H1 (cell line): ENCODE measurements around the gene GPC3. TPM values are rescaled to one million over a fixed set of nuclear protein-coding genes. Genes with fewer than 3 reads are reported as not detected.

Experiments used
- CTCF ChIA-PET: fragments of 300-600 bp; sonication (Branson Sonifier 250); formaldehyde crosslinking; loops from one replicate; lab custom pipeline; 2021; ENCODE audit not compliant: partially characterized antibody; lab: Charles Lee
- POLR2A ChIA-PET: fragments of 300-600 bp; sonication (Branson Sonifier 250); formaldehyde crosslinking; loops from one replicate; lab custom pipeline; 2021; ENCODE audit warnings: inconsistent platforms; ENCODE audit not compliant: partially characterized antibody; lab: Charles Lee
- DNase-seq, 2 experiments: peaks; one replicate each; pipeline versions ENCODE4 v3.0.0 to v3.0.0-alpha.2; 2010 to 2022; ENCODE audit warnings: low spot score in 2 of 2, low read depth in 1 of 2, mixed read lengths in 1 of 2
- FAIRE-seq: peaks from 2 replicates; lab custom pipeline; 2011; peaks lifted over from hg19 to GRCh38; lab: Jason Lieb, UNC
- H2AFZ ChIP-seq: 2 replicates; pipeline ENCODE4 v1.8.1; 2012; ENCODE audit warnings: low read length, inconsistent platforms
- H2AK5ac ChIP-seq: 2 replicates; pipeline ENCODE4 v1.6.1; 2013; ENCODE audit warnings: low read depth, low read length
- H2BK120ac ChIP-seq: replicated peaks from 2 replicates; pipeline ENCODE3; 2013; ENCODE audit warnings: low read depth, low read length, inconsistent platforms
- H2BK12ac ChIP-seq: 2 replicates; pipeline ENCODE4 v1.6.1; 2013; ENCODE audit warnings: low read depth, low read length
- H2BK15ac ChIP-seq: 2 replicates; pipeline ENCODE4 v1.6.1; 2013; ENCODE audit warnings: low read length
- H2BK20ac ChIP-seq: 2 replicates; pipeline ENCODE4 v1.6.1; 2013; ENCODE audit warnings: low read length
- H2BK5ac ChIP-seq: 2 replicates; pipeline ENCODE4 v1.6.1; 2013; ENCODE audit warnings: low read depth, low read length
- H3K14ac ChIP-seq: 2 replicates; pipeline ENCODE4 v1.6.1; 2013; ENCODE audit warnings: inconsistent platforms; ENCODE audit not compliant: insufficient read length
- H3K18ac ChIP-seq: 2 replicates; pipeline ENCODE4 v1.6.1; 2013; ENCODE audit warnings: low read length; ENCODE audit errors: extremely low read depth
- H3K23ac ChIP-seq: 2 replicates; pipeline ENCODE4 v1.6.1; 2013; ENCODE audit warnings: inconsistent platforms; ENCODE audit not compliant: insufficient read length
- H3K23me2 ChIP-seq: 2 replicates; pipeline ENCODE4 v1.6.1; 2013; ENCODE audit warnings: low read depth, low read length
- H3K27ac ChIP-seq: 2 replicates; pipeline ENCODE4 v1.6.1; 2011; ENCODE audit warnings: low read depth, low read length, inconsistent platforms
- H3K27me3 ChIP-seq, 4 experiments: replicated peaks in 1 of 4; 1 replicate in 1 of 4; 2 replicates in 3 of 4; pipeline versions ENCODE4 v1.6.1 to v1.8.1; 2011 to 2013; ENCODE audit warnings: low read length in 3 of 4, mild to moderate bottlenecking in 3 of 4, inconsistent platforms in 2 of 4, mixed read lengths in 2 of 4, moderate library complexity in 1 of 4; ENCODE audit not compliant: control insufficient read depth in 3 of 4, insufficient read depth in 3 of 4; ENCODE audit errors: extremely low read depth in 1 of 4
- H3K36me3 ChIP-seq, 4 experiments: 2 replicates each; pipeline versions ENCODE4 v1.6.1 to v1.8.1; 2011 to 2013; ENCODE audit warnings: mild to moderate bottlenecking in 4 of 4, low read length in 3 of 4, moderate library complexity in 2 of 4, control low read depth in 1 of 4, inconsistent platforms in 1 of 4; ENCODE audit not compliant: insufficient read depth in 4 of 4, control insufficient read depth in 2 of 4
- H3K4ac ChIP-seq: replicated peaks from 2 replicates; pipeline ENCODE3; 2013; ENCODE audit warnings: low read length, low read depth, mixed read lengths, inconsistent platforms; ENCODE audit not compliant: insufficient read length
- H3K4me1 ChIP-seq, 4 experiments: replicated peaks in 1 of 4; 1 replicate in 1 of 4; 2 replicates in 3 of 4; pipeline versions ENCODE4 v1.6.1 to v1.8.1; 2011 to 2013; ENCODE audit warnings: low read length in 3 of 4, inconsistent platforms in 2 of 4, mixed read lengths in 1 of 4; ENCODE audit not compliant: insufficient read depth in 4 of 4, control insufficient read depth in 3 of 4
- H3K4me2 ChIP-seq, 2 experiments: 2 replicates each; pipeline versions ENCODE4 v1.6.1 to v1.8.1; 2011 to 2013; ENCODE audit warnings: low read depth in 2 of 2, low read length in 2 of 2, control low read depth in 1 of 2, inconsistent platforms in 1 of 2, mild to moderate bottlenecking in 1 of 2; ENCODE audit not compliant: insufficient read depth in 1 of 2
- H3K4me3 ChIP-seq, 4 experiments: fragments of 200-600, 300-600 bp in 1 of 4; sonication (generic), shearing (Covaris generic), sonication (Bioruptor Twin) in 1 of 4; 2 replicates each; pipeline versions ENCODE4 v1.5.1 to v1.8.1; 2011 to 2016; ENCODE audit warnings: low read length in 4 of 4, low read depth in 3 of 4, control low read depth in 2 of 4, inconsistent platforms in 2 of 4, mild to moderate bottlenecking in 2 of 4, mixed read lengths in 1 of 4, moderate library complexity in 1 of 4; ENCODE audit not compliant: insufficient read depth in 2 of 4; ENCODE audit errors: extremely low read depth in 1 of 4
- H3K56ac ChIP-seq: replicated peaks from 2 replicates; pipeline ENCODE3; 2013; ENCODE audit warnings: low read depth, mild to moderate bottlenecking, mixed read lengths, low read length, inconsistent platforms; ENCODE audit not compliant: insufficient read length
- H3K79me1 ChIP-seq: 2 replicates; pipeline ENCODE4 v1.6.1; 2013; ENCODE audit warnings: low read depth, low read length, control low read depth
- H3K79me2 ChIP-seq, 2 experiments: 2 replicates each; pipeline versions ENCODE4 v1.6.1 to v1.8.1; 2012 to 2013; ENCODE audit warnings: low read length in 2 of 2, mild to moderate bottlenecking in 2 of 2, inconsistent platforms in 1 of 2; ENCODE audit not compliant: insufficient read depth in 2 of 2, control insufficient read depth in 1 of 2
- H3K9ac ChIP-seq, 4 experiments: replicated peaks in 1 of 4; 1 replicate in 1 of 4; 2 replicates in 3 of 4; pipeline versions ENCODE4 v1.6.1 to v1.8.1; 2011 to 2013; ENCODE audit warnings: low read depth in 3 of 4, low read length in 3 of 4, control low read depth in 2 of 4, mild to moderate bottlenecking in 2 of 4, moderate library complexity in 2 of 4, inconsistent platforms in 1 of 4; ENCODE audit errors: extremely low read depth in 1 of 4
- H3K9me3 ChIP-seq, 2 experiments: 2 replicates each; pipeline versions ENCODE4 v1.6.1 to v1.8.1; 2012 to 2013; ENCODE audit warnings: mild to moderate bottlenecking in 2 of 2, moderate library complexity in 2 of 2, control low read depth in 1 of 2, inconsistent platforms in 1 of 2, low read depth in 1 of 2, low read length in 1 of 2, mixed read lengths in 1 of 2; ENCODE audit not compliant: insufficient read depth in 2 of 2
- H4K20me1 ChIP-seq, 2 experiments: replicated peaks in 1 of 2; 2 replicates each; pipeline versions ENCODE3 to v1.8.1; 2011 to 2013; ENCODE audit warnings: inconsistent platforms in 2 of 2, low read length in 2 of 2, mild to moderate bottlenecking in 1 of 2; ENCODE audit not compliant: insufficient read depth in 2 of 2, control insufficient read depth in 1 of 2
- H4K5ac ChIP-seq: 2 replicates; pipeline ENCODE4 v1.6.1; 2013; ENCODE audit warnings: low read length, low read depth, mixed read lengths, inconsistent platforms; ENCODE audit not compliant: insufficient read length
- H4K8ac ChIP-seq: 2 replicates; pipeline ENCODE4 v1.8.0; 2013; ENCODE audit warnings: mild to moderate bottlenecking, moderate library complexity, low read length, inconsistent platforms; ENCODE audit not compliant: insufficient read depth; ENCODE audit errors: extremely low read depth
- H4K91ac ChIP-seq: replicated peaks from 2 replicates; pipeline ENCODE3; 2013; ENCODE audit warnings: low read length, mixed read lengths, inconsistent platforms; ENCODE audit not compliant: insufficient read length
- CBX5 ChIP-seq: fragments of 300-800, 300-1000 bp; sonication (generic); IDR thresholded peaks from 2 replicates; pipeline ENCODE4 v1.7.1; 2016; ENCODE audit warnings: antibody characterized with exemption, low read length, low read depth
- EZH2 ChIP-seq: fragments of 200-600 bp; sonication (generic); IDR thresholded peaks from 2 replicates; pipeline ENCODE4 v1.7.1; 2012; ENCODE audit warnings: low read depth, mild to moderate bottlenecking, moderate library complexity, low read length, inconsistent platforms; ENCODE audit not compliant: severe bottlenecking
- JUND ChIP-seq: IDR thresholded peaks from 2 replicates; pipeline ENCODE4 v1.6.1; 2011; ENCODE audit warnings: mild to moderate bottlenecking, improper control_type of control experiment, low read length
- KDM5A ChIP-seq: fragments of 200-600 bp; IDR thresholded peaks from 2 replicates; pipeline ENCODE4 v1.7.1; 2012; ENCODE audit warnings: mild to moderate bottlenecking, low read length, inconsistent platforms, mixed read lengths
- RFX5 ChIP-seq: IDR thresholded peaks from 2 replicates; pipeline ENCODE4 v1.6.1; 2011; ENCODE audit warnings: low read depth, low read length, improper control_type of control experiment, borderline replicate concordance
- RXRA ChIP-seq: IDR thresholded peaks from 2 replicates; pipeline ENCODE4 v1.6.1; 2011; ENCODE audit warnings: low read depth, mild to moderate bottlenecking, low read length, moderate library complexity; ENCODE audit not compliant: insufficient read depth
- SIX5 ChIP-seq: IDR thresholded peaks from 2 replicates; pipeline ENCODE4 v1.6.1; 2011; ENCODE audit warnings: mild to moderate bottlenecking, low read depth, low read length
- ZNF274 ChIP-seq: IDR thresholded peaks from 2 replicates; pipeline ENCODE4 v1.7.0; 2012; ENCODE audit warnings: low read length, borderline replicate concordance; ENCODE audit errors: extremely low read depth
- WGBS, 2 experiments: shearing (Covaris generic) in 1 of 2; methylation state at CpG; one replicate each; pipeline versions ENCODE4 v1.1.6 to v1.1.7; 2013 to 2015; ENCODE audit warnings: low lambda C conversion rate in 2 of 2, mixed read lengths in 2 of 2, inconsistent platforms in 1 of 2, low coverage in 1 of 2, missing lambda C conversion rate in 1 of 2; ENCODE audit not compliant: insufficient replicate concordance in 2 of 2, insufficient coverage in 1 of 2, insufficient read length in 1 of 2; ENCODE audit errors: extremely low coverage in 1 of 2, missing lambda C conversion rate in 1 of 2; 5-methylcytosine and 5-hydroxymethylcytosine counted together
- polyA plus RNA-seq, 7 experiments: library from polyadenylated mRNA; depleted of rRNA in 3 of 7; stranded (reverse) in 5 of 7; unstranded in 2 of 7; fragments of >200 nt in 5 of 7; fragments of 200-250 nt in 2 of 7; gene quantifications; 1 replicate in 5 of 7; 2 replicates in 1 of 7; 4 replicates in 1 of 7; pipeline versions ENCODE4 v1.2.1 to v1.2.3, GENCODE V29; 2011 to 2013; ENCODE audit warnings: missing spikeins in 2 of 7, mixed read lengths in 2 of 7
- total RNA-seq: library from RNA; stranded (reverse); fragmentation: NEBNext Ultra II Directional; extraction: Animal tissue kit (Norgen Biotek cat#: 25700); gene quantifications from 2 replicates; pipeline ENCODE4 v1.2.1, GENCODE V29; 2021
- TF ChIP-seq, protein P1 (sequence below): IDR thresholded peaks from 2 replicates; pipeline ENCODE4 v1.6.1; 2012; ENCODE audit warnings: inconsistent platforms
- TF ChIP-seq, protein P2 (sequence below): IDR thresholded peaks from 2 replicates; pipeline ENCODE4 v1.6.1; 2011; ENCODE audit warnings: low read length, improper control_type of control experiment

GPC3 gene
- total and polyA plus RNA-seq, 2 of the 8 experiments (the other 6 are each of a cell fraction or from before 2014, with no cell fraction given), result 64.8 to 71.9 TPM

GRCh38 chrX:133607419-133608348 lies 377.7 kb downstream of the GPC3 start:
- Histone ChIP-seq H2BK15ac (no peak overlapping the region), H3K4me3 (no peak overlapping the region), H3K4me1 (no peaks in the 10 kb centered on the region), H3K56ac (no peak overlapping the region), H4K20me1 (no peaks in the 10 kb centered on the region), H2AK5ac (no peak overlapping the region), H3K18ac (no peak overlapping the region), H3K27me3 (no peaks in the 10 kb centered on the region), H4K5ac (no peak overlapping the region), H3K23me2 (no peaks in the 10 kb centered on the region), H4K91ac (no peak overlapping the region), H3K79me2 (no peaks in the 10 kb centered on the region), H3K9me3 (no peaks in the 10 kb centered on the region), H3K23ac (no peak overlapping the region), H2AFZ (no peak overlapping the region), H2BK12ac (no peak overlapping the region), H2BK20ac (no peak overlapping the region), H2BK5ac (no peak overlapping the region), H3K14ac (no peak overlapping the region), H3K79me1 (no peaks in the 10 kb centered on the region), H4K8ac (no peak overlapping the region), H3K36me3 (no peaks in the 10 kb centered on the region), H2BK120ac (no peak overlapping the region), H3K9ac (no peak overlapping the region), H3K27ac (no peak overlapping the region), H3K4ac (no peak overlapping the region), H3K4me2 (no peak overlapping the region)
- ChIA-PET POLR2A (no interaction called here), CTCF (no interaction called here)
- FAIRE-seq (no peak), DNase-seq (no peak)
- TF ChIP-seq, protein P1, sequence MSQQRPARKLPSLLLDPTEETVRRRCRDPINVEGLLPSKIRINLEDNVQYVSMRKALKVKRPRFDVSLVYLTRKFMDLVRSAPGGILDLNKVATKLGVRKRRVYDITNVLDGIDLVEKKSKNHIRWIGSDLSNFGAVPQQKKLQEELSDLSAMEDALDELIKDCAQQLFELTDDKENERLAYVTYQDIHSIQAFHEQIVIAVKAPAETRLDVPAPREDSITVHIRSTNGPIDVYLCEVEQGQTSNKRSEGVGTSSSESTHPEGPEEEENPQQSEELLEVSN, result no peak
- TF ChIP-seq, protein P2, sequence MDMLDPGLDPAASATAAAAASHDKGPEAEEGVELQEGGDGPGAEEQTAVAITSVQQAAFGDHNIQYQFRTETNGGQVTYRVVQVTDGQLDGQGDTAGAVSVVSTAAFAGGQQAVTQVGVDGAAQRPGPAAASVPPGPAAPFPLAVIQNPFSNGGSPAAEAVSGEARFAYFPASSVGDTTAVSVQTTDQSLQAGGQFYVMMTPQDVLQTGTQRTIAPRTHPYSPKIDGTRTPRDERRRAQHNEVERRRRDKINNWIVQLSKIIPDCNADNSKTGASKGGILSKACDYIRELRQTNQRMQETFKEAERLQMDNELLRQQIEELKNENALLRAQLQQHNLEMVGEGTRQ, result no peak
- TF ChIP-seq CBX5 (no peak), JUND (no peak), KDM5A (no peak), SIX5 (no peak), RXRA (no peak), EZH2 (no peak), RFX5 (no peak), ZNF274 (no peak)
- 92% methylated on average over 4 of the region's 5 CpGs; no CpG with 5 or more reads in 1 of the 2 experiments for WGBS, 2 experiments
